DOHH2 (cell line): Measurements from ENCODE around the gene MAP4K4.

Experiments used
- H3F3A ChIP-seq: fragments of 200-600 bp; sonication (generic), shearing (Covaris generic); 2 replicates; pipeline ENCODE4 v1.6.0; 2016; ENCODE audit warnings: antibody characterized with exemption, mild to moderate bottlenecking; ENCODE audit not compliant: control insufficient read depth, insufficient read depth
- H3K27ac ChIP-seq: fragments of 200-600 bp; sonication (generic); 2 replicates; pipeline ENCODE4 v1.5.1; 2014; ENCODE audit warnings: low read depth, mild to moderate bottlenecking, low read length, moderate library complexity
- H3K27me3 ChIP-seq: fragments of 200-600 bp; sonication (generic); 2 replicates; pipeline ENCODE4 v1.6.1; 2014; ENCODE audit warnings: mild to moderate bottlenecking, low read length, mixed read lengths; ENCODE audit not compliant: control insufficient read depth
- H3K36me3 ChIP-seq: fragments of 200-600 bp; sonication (generic); 2 replicates; pipeline ENCODE4 v1.6.1; 2014; ENCODE audit warnings: mild to moderate bottlenecking, low read length, moderate library complexity, mixed read lengths; ENCODE audit not compliant: control insufficient read depth
- H3K4me1 ChIP-seq: fragments of 200-600 bp; sonication (generic); 2 replicates; pipeline ENCODE4 v1.6.1; 2014; ENCODE audit warnings: mild to moderate bottlenecking, low read length, mixed read lengths; ENCODE audit not compliant: control insufficient read depth
- H3K4me2 ChIP-seq: fragments of 200-600 bp; sonication (generic); 2 replicates; pipeline ENCODE4 v1.6.0; 2014; ENCODE audit warnings: mild to moderate bottlenecking, low read length, moderate library complexity
- H3K4me3 ChIP-seq: fragments of 200-600 bp; sonication (generic); 2 replicates; pipeline ENCODE4 v1.5.1; 2014; ENCODE audit warnings: mild to moderate bottlenecking, low read length, mixed read lengths
- H3K79me2 ChIP-seq: fragments of 200-600 bp; sonication (generic); 2 replicates; pipeline ENCODE4 v1.6.1; 2014; ENCODE audit warnings: mild to moderate bottlenecking, low read length, mixed read lengths; ENCODE audit not compliant: control insufficient read depth
- H3K9me2 ChIP-seq: fragments of 200-600 bp; sonication (generic); replicated peaks from 2 replicates; pipeline ENCODE4 v1.6.1; 2014; ENCODE audit warnings: mild to moderate bottlenecking, low read length, mixed read lengths; ENCODE audit not compliant: control insufficient read depth
- H3K9me3 ChIP-seq: fragments of 200-600 bp; sonication (generic); 2 replicates; pipeline ENCODE4 v1.6.1; 2014; ENCODE audit warnings: antibody characterized with exemption, low read length, mixed read lengths; ENCODE audit not compliant: control insufficient read depth, insufficient read depth
- H4K20me1 ChIP-seq: fragments of 200-600 bp; sonication (generic); 2 replicates; pipeline ENCODE4 v1.6.0; 2014; ENCODE audit warnings: low read depth, mild to moderate bottlenecking, antibody characterized with exemption, low read length, moderate library complexity; ENCODE audit not compliant: control insufficient read depth, insufficient read depth
- EZH2phosphoT487 ChIP-seq: fragments of 200-600 bp; sonication (generic); IDR thresholded peaks from 2 replicates; pipeline ENCODE4 v1.6.1; 2017; ENCODE audit warnings: borderline replicate concordance, mild to moderate bottlenecking, antibody characterized with exemption, low read length, moderate library complexity, mixed read lengths
- TF ChIP-seq, protein P1 (sequence below): fragments of 200-600 bp; sonication (generic); IDR thresholded peaks from one replicate; pipeline ENCODE4 v1.5.1; 2014; ENCODE audit warnings: antibody characterized with exemption, mild to moderate bottlenecking, low read depth, low read length; ENCODE audit not compliant: poor library complexity, severe bottlenecking

The MAP4K4 gene

DNA sequence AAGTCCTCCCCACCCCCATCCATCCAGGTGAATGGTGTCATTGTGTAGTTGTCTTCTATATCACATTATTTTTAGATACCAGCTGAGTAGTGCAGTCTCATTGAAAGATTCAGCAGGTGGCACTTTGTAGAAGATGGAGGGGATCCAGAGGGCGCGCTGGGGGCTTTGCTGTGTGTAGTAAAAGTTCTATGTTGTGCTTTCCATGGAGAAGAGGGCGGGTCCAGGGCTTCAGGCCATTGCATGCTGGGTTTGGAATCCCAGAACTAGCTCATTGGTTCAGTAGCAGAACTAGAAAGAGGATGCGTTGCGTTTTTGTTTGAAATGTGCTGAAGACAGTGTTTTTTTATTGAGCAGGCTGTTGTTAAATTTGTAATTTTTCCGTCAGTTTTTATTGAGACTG, 120.0 kb downstream of the MAP4K4 start:
- Histone ChIP-seq H3K9me3 (no peaks in the 10 kb centered on the region), H3K36me3 (no peaks in the 10 kb centered on the region), H3K9me2 (no peaks in the 10 kb centered on the region), H3K4me3 (no peak overlapping the region), H3K4me1 (peaks cover 20% of the 10 kb centered on the region), H4K20me1 (peaks cover 14% of the 10 kb centered on the region; the same call in 1 of the 2 replicates), H3K27me3 (no peaks in the 10 kb centered on the region), H3K27ac (no peak overlapping the region), H3K79me2 (peaks cover 96% of the 10 kb centered on the region), H3K4me2 (no peak overlapping the region), H3F3A (no peaks in the 10 kb centered on the region)
- TF ChIP-seq EZH2phosphoT487: no peak
- TF ChIP-seq, protein P1, sequence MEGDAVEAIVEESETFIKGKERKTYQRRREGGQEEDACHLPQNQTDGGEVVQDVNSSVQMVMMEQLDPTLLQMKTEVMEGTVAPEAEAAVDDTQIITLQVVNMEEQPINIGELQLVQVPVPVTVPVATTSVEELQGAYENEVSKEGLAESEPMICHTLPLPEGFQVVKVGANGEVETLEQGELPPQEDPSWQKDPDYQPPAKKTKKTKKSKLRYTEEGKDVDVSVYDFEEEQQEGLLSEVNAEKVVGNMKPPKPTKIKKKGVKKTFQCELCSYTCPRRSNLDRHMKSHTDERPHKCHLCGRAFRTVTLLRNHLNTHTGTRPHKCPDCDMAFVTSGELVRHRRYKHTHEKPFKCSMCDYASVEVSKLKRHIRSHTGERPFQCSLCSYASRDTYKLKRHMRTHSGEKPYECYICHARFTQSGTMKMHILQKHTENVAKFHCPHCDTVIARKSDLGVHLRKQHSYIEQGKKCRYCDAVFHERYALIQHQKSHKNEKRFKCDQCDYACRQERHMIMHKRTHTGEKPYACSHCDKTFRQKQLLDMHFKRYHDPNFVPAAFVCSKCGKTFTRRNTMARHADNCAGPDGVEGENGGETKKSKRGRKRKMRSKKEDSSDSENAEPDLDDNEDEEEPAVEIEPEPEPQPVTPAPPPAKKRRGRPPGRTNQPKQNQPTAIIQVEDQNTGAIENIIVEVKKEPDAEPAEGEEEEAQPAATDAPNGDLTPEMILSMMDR: no peak

DNA sequence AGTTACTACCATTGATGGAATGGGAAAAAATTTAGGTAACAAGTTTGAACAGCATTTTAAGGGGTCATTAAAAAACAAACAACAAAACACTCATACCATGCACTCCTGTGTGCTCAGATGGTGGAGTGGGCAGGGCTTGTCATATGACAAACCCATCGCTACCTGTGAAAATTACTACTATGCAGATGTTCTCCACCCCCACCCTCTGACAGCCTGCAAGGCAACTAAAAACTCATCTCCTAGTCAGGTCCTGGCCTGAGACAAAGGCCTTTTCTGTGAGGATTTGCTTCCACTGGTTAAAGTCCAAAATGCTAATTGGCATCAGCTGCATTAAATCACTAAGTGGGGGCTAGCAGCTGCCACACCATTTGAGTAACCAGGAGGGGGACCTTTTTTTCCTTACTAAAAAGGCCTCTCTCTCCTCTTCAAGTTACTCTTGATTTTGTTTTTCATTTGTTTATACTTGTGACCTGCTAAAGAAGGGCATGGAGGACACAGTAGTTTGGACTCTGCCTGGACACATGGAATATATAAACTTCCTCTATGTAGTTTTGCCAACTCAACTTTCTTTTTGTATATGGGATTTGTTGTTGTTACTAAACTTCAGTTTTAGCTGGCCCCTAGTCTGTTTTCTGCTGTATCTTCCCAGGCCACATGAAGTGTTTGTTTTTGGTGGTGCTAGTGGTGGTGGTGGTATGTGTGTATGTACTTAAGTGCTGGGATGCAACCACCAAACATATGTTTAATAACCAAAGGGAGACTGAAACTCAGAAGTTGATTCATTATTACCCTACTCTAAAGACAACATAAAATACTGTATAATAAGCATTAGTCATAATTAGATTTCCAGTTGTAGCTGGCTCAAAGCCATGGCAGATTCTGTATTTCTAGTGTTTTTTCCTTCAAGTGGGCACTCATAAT, 121.3 kb downstream of the MAP4K4 start:
- Histone ChIP-seq H3F3A (no peaks in the 10 kb centered on the region), H3K4me2 (no peak overlapping the region), H3K9me2 (no peaks in the 10 kb centered on the region), H3K27me3 (no peaks in the 10 kb centered on the region), H3K79me2 (peaks cover 99% of the 10 kb centered on the region), H3K36me3 (peaks cover 4% of the 10 kb centered on the region), H3K9me3 (no peaks in the 10 kb centered on the region), H3K27ac (no peak overlapping the region), H3K4me3 (no peak overlapping the region), H4K20me1 (peaks cover 17% of the 10 kb centered on the region; the same call in 1 of the 2 replicates), H3K4me1 (peaks cover 23% of the 10 kb centered on the region)
- TF ChIP-seq, protein P1: no peak
- no peak for TF ChIP-seq EZH2phosphoT487

DNA sequence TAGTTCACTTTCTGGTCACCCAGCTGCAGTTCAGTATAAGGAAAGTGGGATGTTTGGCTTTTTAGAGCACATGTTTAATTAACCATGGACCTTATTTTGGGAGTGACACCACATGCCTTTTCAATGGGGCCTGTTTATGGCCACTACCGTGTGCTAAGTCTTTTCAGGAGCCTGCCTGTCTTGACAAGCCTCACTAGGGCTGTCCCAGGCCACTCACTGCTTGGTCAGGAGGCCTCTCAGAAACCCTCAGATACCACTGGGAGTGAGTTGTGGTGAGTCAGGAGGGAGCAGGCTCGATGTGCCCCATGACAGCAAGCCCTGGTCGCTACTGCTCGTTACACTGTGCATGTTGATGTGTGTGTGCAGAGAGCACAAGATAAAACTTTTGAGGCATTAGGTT, 123.0 kb downstream of the MAP4K4 start:
- Histone ChIP-seq H3K27me3 (no peaks in the 10 kb centered on the region), H3K79me2 (peaks cover 82% of the 10 kb centered on the region), H3F3A (no peaks in the 10 kb centered on the region), H3K4me3 (no peak overlapping the region), H3K9me3 (no peaks in the 10 kb centered on the region), H3K36me3 (peaks cover 16% of the 10 kb centered on the region), H3K4me1 (peaks cover 23% of the 10 kb centered on the region), H3K4me2 (no peak overlapping the region), H3K9me2 (no peaks in the 10 kb centered on the region), H3K27ac (no peak overlapping the region), H4K20me1 (peaks cover 8% of the 10 kb centered on the region; the same call in 1 of the 2 replicates)
- no peak for TF ChIP-seq EZH2phosphoT487
- TF ChIP-seq, protein P1: no peak
